Heart left ventricle (tissue), 13 donors: ENCODE results near the gene RHBDL2.

ENCODE experiments used
- POLR2A ChIP-seq, 2 donors: fragments of 450-650 bp; IDR thresholded peaks; one replicate each; pipeline ENCODE4 v1.6.1; 2017; ENCODE audit warnings: antibody characterized with exemption in 2 of 2, mild to moderate bottlenecking in 2 of 2, moderate library complexity in 2 of 2
- TF ChIP-seq, protein P1 (sequence below), 12 donors: fragments of 200-600 bp; sonication (generic) in 4 of 12; IDR thresholded peaks; one replicate each; pipeline versions ENCODE4 v1.5.0 to v1.8.0; 2018 to 2022; ENCODE audit warnings: antibody characterized with exemption in 12 of 12, mild to moderate bottlenecking in 5 of 12
- donor health status: ischemic (EF 13 %, LVEDD 7.1; RV severe dilation, severe dysfunction).
- donor health status: DM: no; HTN: yes; CAD: no.
- donor health status: DM: no; HTN: no; CAD: no.
- donor health status: ischemic (EF 25% LVEDD 6.9; RV normal size, moderate dysfunction).
- donor health status: ischemic (EF 25% LVEDD 5.7; RV mildly dilated, moderate dysfunction).
- donor health status: ischemic (EF 35%, LVEDD 5.7; RV mildly dilated, moderate dysfunction).
- donor health status: nonischemic (EF 11% LVEDD 7.7; RV severe dilation, severe dysfunction).
- donor health status: DM: yes; HTN: yes; CAD: no.
- donor health status: PGD.
- donor health status: ischemic (EF 29% LVEDD 5.4; RV normal size, mild dysfunction).
- donor health status: nonischemic (EF 23%, LVEDD 6.1; RV moderate dilation, normal function).

DNA sequence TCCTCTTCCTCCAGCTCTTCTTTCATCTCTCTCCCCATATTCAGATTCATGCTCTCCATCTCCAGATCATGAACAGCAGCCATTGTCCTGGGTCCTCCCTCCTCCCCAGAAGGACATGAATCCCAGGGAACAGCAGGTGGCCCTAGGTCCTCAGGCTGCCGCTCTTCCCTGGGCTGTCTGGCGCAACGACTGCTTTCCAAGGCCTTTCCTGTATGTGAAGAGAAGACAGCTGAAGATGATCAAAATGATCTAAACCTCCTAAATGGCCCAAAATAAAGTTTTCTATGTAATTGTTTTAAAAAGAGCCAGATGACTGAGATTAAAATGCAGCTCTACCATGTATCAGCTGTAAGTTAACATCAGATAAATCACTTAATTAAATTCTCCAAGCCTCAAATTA, 22.5 kb downstream of the RHBDL2 start:
- TF ChIP-seq, protein P1, sequence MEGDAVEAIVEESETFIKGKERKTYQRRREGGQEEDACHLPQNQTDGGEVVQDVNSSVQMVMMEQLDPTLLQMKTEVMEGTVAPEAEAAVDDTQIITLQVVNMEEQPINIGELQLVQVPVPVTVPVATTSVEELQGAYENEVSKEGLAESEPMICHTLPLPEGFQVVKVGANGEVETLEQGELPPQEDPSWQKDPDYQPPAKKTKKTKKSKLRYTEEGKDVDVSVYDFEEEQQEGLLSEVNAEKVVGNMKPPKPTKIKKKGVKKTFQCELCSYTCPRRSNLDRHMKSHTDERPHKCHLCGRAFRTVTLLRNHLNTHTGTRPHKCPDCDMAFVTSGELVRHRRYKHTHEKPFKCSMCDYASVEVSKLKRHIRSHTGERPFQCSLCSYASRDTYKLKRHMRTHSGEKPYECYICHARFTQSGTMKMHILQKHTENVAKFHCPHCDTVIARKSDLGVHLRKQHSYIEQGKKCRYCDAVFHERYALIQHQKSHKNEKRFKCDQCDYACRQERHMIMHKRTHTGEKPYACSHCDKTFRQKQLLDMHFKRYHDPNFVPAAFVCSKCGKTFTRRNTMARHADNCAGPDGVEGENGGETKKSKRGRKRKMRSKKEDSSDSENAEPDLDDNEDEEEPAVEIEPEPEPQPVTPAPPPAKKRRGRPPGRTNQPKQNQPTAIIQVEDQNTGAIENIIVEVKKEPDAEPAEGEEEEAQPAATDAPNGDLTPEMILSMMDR (IDR thresholded peaks at IDR 0.05), result peak in 6 of 12 donors; percentile 10 to 28 (median 14)
- TF ChIP-seq POLR2A (IDR thresholded peaks at IDR 0.05), result no peak
